Spinal cord (tissue), 10 donors: ENCODE data around the gene DOK4. TPM values are rescaled to one million over a fixed set of nuclear protein-coding genes. Genes with fewer than 3 reads are reported as not detected.

Experiments used
- DNase-seq, 6 donors: peaks; one replicate each; pipeline versions ENCODE4 v3.0.0 to v3.0.0-alpha.2; 2013 to 2015; ENCODE audit warnings: low spot score in 6 of 6, low read depth in 4 of 6
- H3K27ac ChIP-seq: one replicate; pipeline ENCODE4 v1.5.1; 2013; ENCODE audit warnings: low read depth, low read length, control low read depth
- H3K27me3 ChIP-seq: one replicate; pipeline ENCODE4 v1.6.1; 2013; ENCODE audit warnings: low read length; ENCODE audit not compliant: control insufficient read depth, insufficient read depth
- H3K36me3 ChIP-seq: one replicate; pipeline ENCODE4 v1.6.1; 2013; ENCODE audit warnings: low read length; ENCODE audit not compliant: control insufficient read depth, insufficient read depth
- H3K4me1 ChIP-seq: one replicate; pipeline ENCODE4 v1.6.1; 2013; ENCODE audit warnings: low read length; ENCODE audit not compliant: control insufficient read depth, insufficient read depth
- H3K4me3 ChIP-seq: one replicate; pipeline ENCODE4 v1.5.1; 2013; ENCODE audit warnings: low read depth, low read length, control low read depth
- H3K9me3 ChIP-seq: one replicate; pipeline ENCODE4 v1.6.1; 2013; ENCODE audit warnings: low read length; ENCODE audit not compliant: control insufficient read depth, insufficient read depth
- WGBS: methylation state at CpG from one replicate; pipeline ENCODE4 v1.1.5; 2013; ENCODE audit warnings: missing lambda C conversion rate; ENCODE audit not compliant: insufficient coverage; 5-methylcytosine and 5-hydroxymethylcytosine counted together
- polyA plus RNA-seq, 2 donors: library from polyadenylated mRNA; unstranded; fragments of 120-200 nt; gene quantifications; one replicate each; pipeline ENCODE4 v1.2.1, GENCODE V29; 2013; ENCODE audit not compliant: insufficient read length in 2 of 2
- total RNA-seq, 2 donors: library from RNA; depleted of rRNA in 1 of 2; stranded (reverse); fragments of 120-200 nt in 1 of 2; fragments of >200 nt in 1 of 2; gene quantifications; one replicate each; pipeline versions ENCODE4 v1.2.3 to v1.2.4, GENCODE V29; 2013 to 2014
- donor health status: healthy.

DOK4 gene
- total and polyA plus RNA-seq, 4 donors: 23.0 to 62.8 (median 43.5) TPM

DNA sequence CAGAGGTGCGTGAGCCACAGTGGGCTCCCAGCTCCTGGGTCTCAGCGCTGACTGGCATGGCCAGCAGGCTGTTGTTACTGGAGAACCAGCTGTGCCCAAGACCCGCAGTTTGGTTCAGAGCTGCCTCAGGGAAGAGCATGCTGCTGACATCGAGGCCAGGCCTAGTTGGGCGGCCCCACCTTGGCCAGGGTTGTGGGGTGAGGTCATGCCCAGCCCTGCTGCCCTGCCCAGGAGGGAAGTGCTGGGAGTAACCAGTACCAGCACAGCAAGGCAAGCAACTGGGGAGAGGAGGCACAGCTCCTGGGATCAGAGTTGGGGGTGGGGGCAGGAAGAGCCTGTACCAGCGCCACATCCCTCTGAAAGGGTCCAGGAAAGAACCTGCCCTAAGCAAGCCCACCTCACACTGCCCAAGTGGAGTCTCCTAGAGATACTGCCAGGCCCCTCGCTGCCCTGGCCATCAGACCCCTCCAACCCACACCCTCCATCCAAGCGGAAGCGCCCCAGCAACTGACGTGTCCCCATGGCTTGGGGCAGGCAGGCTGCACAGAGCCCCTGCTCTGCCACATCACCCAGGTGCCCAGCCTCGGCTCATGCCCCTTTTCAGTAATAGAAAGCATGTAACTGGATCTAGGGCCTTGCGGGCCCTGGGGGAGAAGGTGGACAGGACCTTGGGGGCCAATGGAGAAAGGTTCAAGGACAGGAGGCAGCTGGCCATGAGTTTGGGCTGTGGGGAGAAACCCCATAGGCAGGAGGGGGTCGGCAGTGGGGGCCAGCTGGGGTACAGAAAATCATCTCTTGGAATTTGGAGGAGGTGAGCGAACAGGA, 990 bp downstream of the DOK4 start:
- peak overlapping the region; percentile 63 for H3K4me3 ChIP-seq
- H3K4me1 ChIP-seq: peaks cover 36% of the 10 kb centered on the region
- no peak overlapping the region for H3K27ac ChIP-seq
- no peaks in the 10 kb centered on the region for H3K36me3 ChIP-seq
- no peaks in the 10 kb centered on the region for H3K27me3 ChIP-seq
- H3K9me3 ChIP-seq: no peaks in the 10 kb centered on the region
- DNase-seq: no peak
- 64% methylated on average over 14 of the region's 14 CpGs for WGBS

DNA sequence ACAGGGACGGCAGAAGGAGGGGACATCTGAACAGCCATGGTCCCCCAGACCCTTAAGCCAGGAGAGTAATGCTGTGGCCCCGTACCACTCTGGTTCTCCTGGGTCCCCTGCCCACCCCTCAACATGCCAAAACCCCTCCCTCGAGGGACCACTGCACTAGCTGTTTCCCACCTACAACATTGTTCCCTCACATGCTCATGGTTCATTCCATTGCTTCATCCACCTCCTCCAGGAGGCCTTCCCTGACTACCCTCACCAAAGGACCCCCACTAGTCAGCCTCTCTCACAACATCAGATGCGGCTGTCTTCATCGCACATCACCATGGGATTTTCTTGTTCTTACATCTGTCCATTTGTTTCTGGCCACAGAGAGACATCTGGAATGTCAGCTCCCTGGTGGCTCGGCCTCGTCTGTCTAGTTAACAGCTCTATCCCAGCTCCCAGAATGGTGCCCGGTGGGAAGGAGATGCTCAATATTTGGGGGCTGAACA, 1.7 kb downstream of the DOK4 start:
- H3K36me3 ChIP-seq: no peaks in the 10 kb centered on the region
- no peak for DNase-seq
- H3K27me3 ChIP-seq: no peaks in the 10 kb centered on the region
- 82% methylated on average over 6 of the region's 8 CpGs for WGBS
- H3K4me1 ChIP-seq: peaks cover 44% of the 10 kb centered on the region
- no peak overlapping the region for H3K4me3 ChIP-seq
- H3K27ac ChIP-seq: no peak overlapping the region
- no peaks in the 10 kb centered on the region for H3K9me3 ChIP-seq

DNA sequence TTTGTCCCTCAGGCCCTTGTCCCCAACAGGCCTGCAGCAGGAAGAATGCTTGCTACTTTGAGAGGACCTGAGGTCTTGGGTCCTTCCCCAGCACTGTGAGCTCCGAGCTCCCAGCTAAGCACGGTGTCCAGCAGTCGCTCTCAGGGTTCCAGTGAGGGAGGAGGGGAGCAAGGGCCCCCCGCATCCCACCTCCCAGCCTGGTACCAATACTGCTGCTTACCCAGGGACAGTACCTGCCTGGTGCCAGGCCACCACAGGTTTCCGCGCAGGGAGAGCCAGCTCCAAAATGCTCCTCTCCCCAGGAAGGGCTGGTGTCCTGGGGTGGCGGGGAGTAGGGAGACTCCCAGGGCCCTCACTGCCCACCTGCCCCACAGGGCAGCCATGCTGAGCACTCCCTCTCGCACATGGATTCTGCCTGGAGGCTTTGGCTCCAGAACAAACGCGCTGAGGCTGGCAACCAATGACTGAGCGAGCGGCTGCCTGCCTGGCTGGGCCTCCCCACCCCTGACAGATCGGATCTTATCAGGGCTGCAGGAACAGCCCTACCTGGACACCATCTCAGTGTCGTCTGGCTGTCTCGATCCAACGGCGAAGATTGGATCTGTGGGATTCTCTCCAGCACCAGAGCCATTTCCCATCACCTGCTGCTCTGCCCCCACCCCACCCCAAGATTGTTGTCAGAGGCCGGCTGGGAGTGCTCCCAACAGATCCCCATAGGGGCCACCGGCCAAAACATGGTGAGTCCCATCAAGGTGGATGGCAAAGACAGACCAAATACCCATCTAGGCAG, 2.4 kb downstream of the DOK4 start:
- 66% methylated on average over 12 of the region's 19 CpGs for WGBS
- no peak overlapping the region for H3K27ac ChIP-seq
- DNase-seq: peak in 2 of 6 donors; percentile 28 to 47
- peaks cover 50% of the 10 kb centered on the region for H3K4me1 ChIP-seq
- H3K4me3 ChIP-seq: no peak overlapping the region
- H3K9me3 ChIP-seq: no peaks in the 10 kb centered on the region
- no peaks in the 10 kb centered on the region for H3K36me3 ChIP-seq
- no peaks in the 10 kb centered on the region for H3K27me3 ChIP-seq

DNA sequence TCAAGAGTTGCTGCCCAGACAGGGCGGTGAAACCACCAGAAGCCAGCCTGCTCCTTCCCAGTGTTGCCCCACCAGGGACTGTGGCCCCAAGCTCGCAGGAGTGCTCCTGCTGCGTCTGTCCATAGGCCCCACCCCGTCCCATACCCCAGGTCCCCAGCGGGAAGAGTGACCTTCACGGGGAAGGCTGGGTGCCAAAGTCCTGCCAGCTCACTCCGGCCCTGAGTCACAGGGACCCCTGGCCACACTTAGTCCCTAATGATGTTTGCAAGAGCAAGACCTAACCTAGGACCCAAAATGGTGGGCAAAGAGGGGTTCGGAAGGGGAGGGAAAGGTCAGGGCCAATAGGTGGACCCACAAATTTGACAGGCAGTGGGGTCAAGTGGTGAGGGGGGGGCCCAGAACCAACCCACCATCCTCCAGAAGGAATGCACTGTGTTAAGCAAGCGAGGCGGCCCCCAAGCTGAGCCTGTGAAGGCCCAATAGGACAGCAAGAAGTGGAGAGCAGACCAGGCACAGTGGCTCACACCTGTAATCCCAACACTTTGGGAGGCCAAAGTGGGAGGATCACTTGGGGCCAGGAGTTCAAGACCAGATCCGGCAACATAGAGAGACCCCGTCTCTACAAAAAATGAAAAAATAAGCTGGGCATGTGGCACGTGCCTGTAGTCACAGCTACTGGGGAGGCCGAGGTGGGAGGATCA, 3.3 kb downstream of the DOK4 start:
- no peak for DNase-seq
- H3K27me3 ChIP-seq: no peaks in the 10 kb centered on the region
- peaks cover 59% of the 10 kb centered on the region for H3K4me1 ChIP-seq
- H3K9me3 ChIP-seq: no peaks in the 10 kb centered on the region
- no peak overlapping the region for H3K4me3 ChIP-seq
- WGBS: 91% methylated on average over 6 of the region's 14 CpGs
- peaks cover under 1% of the 10 kb centered on the region for H3K36me3 ChIP-seq
- no peak overlapping the region for H3K27ac ChIP-seq

DNA sequence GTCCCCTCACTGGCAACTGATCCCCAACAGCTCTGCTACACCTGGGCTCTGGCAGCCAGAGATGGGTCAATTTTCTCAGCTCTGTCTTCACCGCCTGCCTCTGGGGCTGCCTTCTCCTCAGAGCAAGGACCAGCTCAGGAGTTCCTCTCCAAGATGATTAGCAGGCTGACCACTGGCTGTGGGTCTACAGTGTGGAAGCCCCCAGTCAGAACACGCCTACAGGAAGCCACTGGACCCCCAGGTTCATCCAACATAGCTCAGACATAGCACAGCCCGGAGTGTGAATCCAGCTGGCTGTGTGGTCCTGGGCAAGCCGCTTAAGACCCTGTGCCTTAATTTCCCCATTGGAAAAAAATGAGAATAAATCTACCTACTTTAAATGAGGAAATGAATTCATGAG, 4.9 kb downstream of the DOK4 start:
- Histone ChIP-seq H3K27me3 (no peaks in the 10 kb centered on the region), H3K36me3 (peaks cover 6% of the 10 kb centered on the region), H3K4me1 (peaks cover 68% of the 10 kb centered on the region), H3K4me3 (no peak overlapping the region), H3K9me3 (no peaks in the 10 kb centered on the region), H3K27ac (no peak overlapping the region)
- no peak for DNase-seq
- WGBS: 65% methylated on average over 2 of the region's 4 CpGs

DNA sequence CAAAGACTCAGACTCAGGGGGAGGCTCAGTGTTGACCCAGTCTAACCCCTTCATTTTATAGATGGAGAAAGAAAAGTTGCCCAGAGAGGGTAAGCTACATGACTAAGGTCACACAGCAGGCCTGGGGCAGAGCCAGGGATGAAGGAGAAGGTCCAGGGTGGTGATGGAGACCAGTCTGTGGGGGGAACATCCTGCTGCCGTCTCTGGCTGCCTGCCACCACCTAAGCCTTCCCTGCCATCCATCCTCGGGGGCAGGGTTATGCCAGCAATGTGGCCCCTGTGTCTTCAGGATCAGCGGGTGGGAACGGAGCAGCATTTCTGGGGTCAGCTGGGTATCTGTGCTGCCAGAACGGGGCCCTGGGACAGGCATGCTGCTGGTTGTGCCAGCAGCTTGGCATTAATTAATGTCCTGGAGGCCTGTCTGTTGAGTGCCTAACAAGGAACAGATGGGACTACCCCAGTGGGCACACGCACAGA, 5.5 kb downstream of the DOK4 start:
- H3K27ac ChIP-seq: no peak overlapping the region
- H3K4me3 ChIP-seq: no peak overlapping the region
- WGBS: 28% methylated on average over 6 of the region's 6 CpGs
- H3K9me3 ChIP-seq: no peaks in the 10 kb centered on the region
- no peaks in the 10 kb centered on the region for H3K27me3 ChIP-seq
- H3K36me3 ChIP-seq: peaks cover 9% of the 10 kb centered on the region
- peaks cover 71% of the 10 kb centered on the region for H3K4me1 ChIP-seq
- DNase-seq: peak in 2 of 6 donors; percentile 27 to 53

DNA sequence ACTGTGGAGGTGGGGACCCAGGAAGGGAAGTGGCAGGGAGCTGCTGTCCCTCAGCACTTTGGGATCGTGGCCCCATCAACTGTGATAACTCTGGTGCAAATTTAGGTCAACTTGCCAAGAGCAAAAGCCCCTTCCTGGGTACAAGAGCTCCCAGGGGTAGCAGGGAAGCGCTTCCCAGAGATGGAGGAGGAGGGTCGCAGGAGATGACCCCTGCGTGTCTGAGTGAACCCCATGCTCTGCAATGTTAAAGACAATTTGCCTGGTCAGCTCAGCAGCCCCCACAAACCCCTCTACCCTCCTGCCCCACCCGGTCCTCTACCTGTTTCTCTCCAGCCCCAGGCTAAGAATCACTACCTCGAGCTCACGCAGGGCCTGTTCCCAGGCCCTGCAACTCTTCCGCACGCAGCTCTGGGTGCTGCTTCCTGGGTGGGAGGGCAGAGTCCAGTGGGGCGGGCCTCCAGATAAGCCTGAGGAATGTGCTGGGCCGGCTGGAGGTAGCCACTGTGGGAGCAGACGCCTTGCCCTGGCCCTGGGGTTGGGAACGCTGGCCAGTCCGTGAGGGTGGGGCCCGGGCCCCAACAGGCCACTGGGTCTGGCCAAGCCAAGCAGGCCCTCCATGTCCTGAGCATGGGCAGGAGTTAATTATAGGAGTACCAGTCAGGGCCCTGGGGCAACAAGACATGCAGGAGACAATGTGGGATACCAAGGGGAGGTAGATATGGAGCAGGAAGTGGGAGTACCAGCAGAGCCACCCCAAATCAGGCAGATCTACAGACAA, 6.1 kb downstream of the DOK4 start:
- Histone ChIP-seq H3K27me3 (no peaks in the 10 kb centered on the region), H3K4me1 (peaks cover 70% of the 10 kb centered on the region), H3K27ac (no peak overlapping the region), H3K9me3 (no peaks in the 10 kb centered on the region), H3K4me3 (peak overlapping the region; percentile 59), H3K36me3 (peaks cover 15% of the 10 kb centered on the region)
- DNase-seq: no peak
- 40% methylated on average over 14 of the region's 15 CpGs for WGBS

DNA sequence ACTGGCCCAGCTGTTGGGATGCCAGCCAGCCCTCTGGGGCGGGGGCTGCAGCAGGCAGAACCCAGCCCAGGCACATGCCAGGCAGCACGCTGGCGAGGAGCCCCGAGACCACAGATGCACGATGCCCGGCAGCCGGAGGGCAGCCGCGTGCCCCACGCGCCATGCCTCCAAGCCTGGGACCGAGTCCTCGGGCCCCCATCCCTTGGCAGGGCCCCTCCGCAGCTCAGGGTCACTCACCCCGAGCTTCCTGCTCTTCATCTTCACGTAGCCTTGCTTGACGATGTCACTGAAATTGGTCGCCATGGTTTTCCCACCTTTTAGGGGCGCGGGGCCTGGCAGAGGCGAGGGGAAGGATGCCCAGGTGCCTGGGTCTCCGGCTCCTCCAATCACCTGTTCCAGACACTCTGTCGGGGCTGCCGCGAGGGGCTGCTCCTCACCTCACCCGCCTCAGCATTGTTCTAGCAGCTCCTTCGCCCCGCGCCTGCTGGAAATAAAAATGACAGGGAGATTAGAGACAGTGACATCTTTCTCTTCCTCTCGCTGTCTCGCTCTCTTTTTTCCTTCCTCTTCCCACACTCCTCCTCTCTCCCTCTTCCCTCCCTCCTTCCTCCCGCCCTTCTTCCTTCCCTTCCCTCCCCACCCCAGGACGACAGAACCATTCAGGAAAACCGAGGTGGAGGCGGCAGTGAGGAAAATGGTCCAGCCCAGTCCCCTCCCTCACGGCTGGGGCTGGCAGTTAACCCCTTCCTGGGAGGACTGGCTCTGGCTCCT, 6.9 kb downstream of the DOK4 start:
- no peaks in the 10 kb centered on the region for H3K9me3 ChIP-seq
- peak; percentile 57 to 97 (median 72) for DNase-seq
- H3K27ac ChIP-seq: no peak overlapping the region
- H3K36me3 ChIP-seq: peaks cover 22% of the 10 kb centered on the region
- WGBS: 2% methylated on average over 26 of the region's 36 CpGs
- peaks cover 68% of the 10 kb centered on the region for H3K4me1 ChIP-seq
- H3K27me3 ChIP-seq: no peaks in the 10 kb centered on the region
- H3K4me3 ChIP-seq: peak overlapping the region; percentile 59
